SK-N-SH treated with all-trans-retinoic acid at 6 μM for 48 hours (cell line): Measurements from ENCODE around the gene MAPK8IP3.
"Not testable (repeated sequence)": the region's sequence is repeated elsewhere in the genome, so short reads cannot be mapped to it uniquely, and the experiment has no call there.

Experiments used
- ATAC-seq: fragments of 200-7000 bp; cut with Tn5 transposase; 3 replicates; pipeline ENCODE4 v1.9.1; 2020; ENCODE audit warnings: mild to moderate bottlenecking, moderate library complexity
- ARNTL ChIP-seq: fragments of 450-650 bp; formaldehyde crosslinking; IDR thresholded peaks from 2 replicates; pipeline ENCODE4 v1.5.0; 2020; ENCODE audit warnings: low read depth, mild to moderate bottlenecking, moderate library complexity, borderline replicate concordance
- BACH2 ChIP-seq: fragments of 250-450 bp; sonication (Bioruptor Pico); IDR thresholded peaks from 2 replicates; pipeline ENCODE4 v1.9.0; 2021; ENCODE audit warnings: mild to moderate bottlenecking, borderline replicate concordance
- CREB5 ChIP-seq: fragments of 250-450 bp; sonication (Bioruptor Pico); IDR thresholded peaks from 2 replicates; pipeline ENCODE4 v1.5.1; 2020; ENCODE audit warnings: low read depth, mild to moderate bottlenecking, moderate library complexity
- CSDC2 ChIP-seq: fragments of 250-450 bp; sonication (Bioruptor Pico); IDR thresholded peaks from 2 replicates; pipeline ENCODE4 v1.5.0; 2020; ENCODE audit warnings: mild to moderate bottlenecking, moderate library complexity
- CSRNP3 ChIP-seq: fragments of 250-450 bp; sonication (Bioruptor Pico); IDR thresholded peaks from 2 replicates; pipeline ENCODE4 v1.5.1; 2021; ENCODE audit warnings: mild to moderate bottlenecking, moderate library complexity
- GLIS3 ChIP-seq: fragments of 250-450 bp; sonication (Bioruptor Pico); IDR thresholded peaks from 2 replicates; pipeline ENCODE4 v1.5.0; 2020; ENCODE audit warnings: mild to moderate bottlenecking, moderate library complexity
- ISL1 ChIP-seq: fragments of 250-450 bp; sonication (Bioruptor Pico); IDR thresholded peaks from 2 replicates; pipeline ENCODE4 v2.1.2; 2022; ENCODE audit warnings: mild to moderate bottlenecking, moderate library complexity
- OSR1 ChIP-seq: fragments of 250-450 bp; sonication (Bioruptor Pico); IDR thresholded peaks from 2 replicates; pipeline ENCODE4 v1.8.0; 2022; ENCODE audit warnings: moderate library complexity, mild to moderate bottlenecking, inconsistent platforms
- PATZ1 ChIP-seq: fragments of 250-450 bp; sonication (Bioruptor Pico); IDR thresholded peaks from 2 replicates; pipeline ENCODE4 v1.8.0; 2020; ENCODE audit warnings: mild to moderate bottlenecking, moderate library complexity, borderline replicate concordance
- POU6F1 ChIP-seq: fragments of 250-450 bp; sonication (Bioruptor Pico); IDR thresholded peaks from 2 replicates; pipeline ENCODE4 v1.8.0; 2021; ENCODE audit warnings: low read depth, mild to moderate bottlenecking, moderate library complexity, borderline replicate concordance
- PPARA ChIP-seq: fragments of 250-450 bp; sonication (Bioruptor Pico); IDR thresholded peaks from 2 replicates; pipeline ENCODE4 v1.5.0; 2020; ENCODE audit warnings: mild to moderate bottlenecking, borderline replicate concordance
- RARB ChIP-seq: fragments of 250-450 bp; sonication (Bioruptor Pico); IDR thresholded peaks from 2 replicates; pipeline ENCODE4 v1.8.0; 2021; ENCODE audit warnings: mild to moderate bottlenecking, moderate library complexity
- SNAI2 ChIP-seq: fragments of 250-450 bp; sonication (Bioruptor Pico); IDR thresholded peaks from 2 replicates; pipeline ENCODE4 v1.5.0; 2020; ENCODE audit warnings: mild to moderate bottlenecking, moderate library complexity
- TOX ChIP-seq: fragments of 250-450 bp; sonication (Bioruptor Pico); IDR thresholded peaks from 2 replicates; pipeline ENCODE4 v1.8.0; 2021; ENCODE audit warnings: mild to moderate bottlenecking, moderate library complexity, borderline replicate concordance
- TSHZ2 ChIP-seq: fragments of 250-450 bp; sonication (Bioruptor Pico); IDR thresholded peaks from 2 replicates; pipeline ENCODE4 v1.5.0; 2020; ENCODE audit warnings: mild to moderate bottlenecking, moderate library complexity
- ZFP3 ChIP-seq: fragments of 250-450 bp; sonication (Bioruptor Pico); IDR thresholded peaks from 2 replicates; pipeline ENCODE4 v1.5.0; 2020; ENCODE audit warnings: mild to moderate bottlenecking, moderate library complexity
- ZFP30 ChIP-seq: fragments of 450-650 bp; formaldehyde crosslinking; IDR thresholded peaks from 2 replicates; pipeline ENCODE4 v1.5.0; 2022; ENCODE audit warnings: mild to moderate bottlenecking, moderate library complexity
- ZNF565 ChIP-seq: fragments of 450-650 bp; formaldehyde crosslinking; conservative IDR thresholded peaks from 2 replicates; pipeline ENCODE4 v1.5.0; 2020; ENCODE audit warnings: low read depth, mild to moderate bottlenecking, moderate library complexity
- ZNF70 ChIP-seq: fragments of 450-650 bp; formaldehyde crosslinking; IDR thresholded peaks from 2 replicates; pipeline ENCODE4 v1.5.0; 2020; ENCODE audit warnings: mild to moderate bottlenecking, moderate library complexity
- ZNF8 ChIP-seq: fragments of 450-650 bp; formaldehyde crosslinking; IDR thresholded peaks from 2 replicates; pipeline ENCODE4 v1.5.0; 2020; ENCODE audit warnings: mild to moderate bottlenecking, moderate library complexity

The MAPK8IP3 gene

GRCh38 chr16:1713331-1713730, 7.3 kb downstream of the MAPK8IP3 start:
- ATAC-seq, result no peak
- TF ChIP-seq GLIS3 (CRISPR knock-in tag) (no peak), ZNF8 (CRISPR knock-in tag) (no peak), ZFP3 (CRISPR knock-in tag) (no peak), SNAI2 (CRISPR knock-in tag) (no peak), ISL1 (CRISPR knock-in tag) (no peak), OSR1 (no peak)

- ATAC-seq, result no peak
Measured at GRCh38 chr16:1713933-1714332, 7.9 kb downstream of the MAPK8IP3 start.

GRCh38 chr16:1715220-1715619, 9.2 kb downstream of the MAPK8IP3 start:
- no peak for ATAC-seq
- TF ChIP-seq POU6F1 (CRISPR knock-in tag) (no peak), BACH2 (no peak), CSDC2 (CRISPR knock-in tag) (no peak), ZFP30 (CRISPR knock-in tag) (no peak), CREB5 (no peak), TOX (no peak), PPARA (CRISPR knock-in tag) (no peak), PATZ1 (CRISPR knock-in tag) (no peak), ZNF70 (CRISPR knock-in tag) (no peak), RARB (CRISPR knock-in tag) (no peak), ZFP3 (CRISPR knock-in tag) (no peak), ZNF565 (CRISPR knock-in tag) (no peak), CSRNP3 (no peak), ARNTL (CRISPR knock-in tag) (no peak), GLIS3 (CRISPR knock-in tag) (no peak), OSR1 (no peak)
- TF ChIP-seq, all 23 proteins: peak for 0

More at GRCh38 chr16:1713933-1714332, 7.9 kb downstream of the MAPK8IP3 start:
- TF ChIP-seq TSHZ2 (CRISPR knock-in tag) (no peak), ISL1 (CRISPR knock-in tag) (no peak)

- ATAC-seq, result not testable (repeated sequence)
Measured at GRCh38 chr16:1718236-1718635, 12.2 kb downstream of the MAPK8IP3 start.

GRCh38 chr16:1719559-1720229, 13.7 kb downstream of the MAPK8IP3 start:
- not testable (repeated sequence) for ATAC-seq
